Liver (tissue), 2 donors: ENCODE results near the gene APOL2.
"Not testable (repeated sequence)": the region's sequence is repeated elsewhere in the genome, so short reads cannot be mapped to it uniquely, and the experiment has no call there.

ENCODE experiments used
- SP1 ChIP-seq: IDR thresholded peaks from 2 replicates; pipeline ENCODE4 v1.6.1; 2018; ENCODE audit warnings: antibody characterized with exemption, mild to moderate bottlenecking
- YY1 ChIP-seq: IDR thresholded peaks from 2 replicates; pipeline ENCODE4 v1.6.1; 2016; ENCODE audit warnings: antibody characterized with exemption, mild to moderate bottlenecking
- TF ChIP-seq, protein P1 (sequence below): IDR thresholded peaks from 2 replicates; pipeline ENCODE4 v1.6.1; 2016; ENCODE audit warnings: antibody characterized with exemption
- donor health status: healthy.

DNA sequence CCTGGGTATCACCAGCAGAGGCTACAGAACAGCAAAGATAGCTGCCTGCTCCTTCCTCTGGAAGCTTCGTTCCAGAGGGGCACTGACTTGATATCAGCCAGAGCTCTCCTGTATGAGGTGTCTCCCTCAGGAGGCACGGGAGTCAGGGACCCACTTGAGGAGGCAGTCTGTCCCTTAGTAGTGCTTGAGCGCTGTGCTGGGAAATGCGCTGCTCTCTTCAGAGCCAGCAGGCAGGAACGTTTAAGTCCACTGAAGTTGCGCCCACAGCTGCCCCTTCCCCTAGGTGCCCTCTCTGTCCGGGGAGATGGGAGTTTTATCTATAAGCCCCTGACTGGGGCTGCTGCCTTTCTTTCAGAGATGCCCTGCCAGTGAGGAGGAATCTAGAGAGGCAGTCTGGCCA is 31.9 kb upstream of the APOL2 start:
- TF ChIP-seq, protein P1, sequence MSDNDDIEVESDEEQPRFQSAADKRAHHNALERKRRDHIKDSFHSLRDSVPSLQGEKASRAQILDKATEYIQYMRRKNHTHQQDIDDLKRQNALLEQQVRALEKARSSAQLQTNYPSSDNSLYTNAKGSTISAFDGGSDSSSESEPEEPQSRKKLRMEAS = not testable (repeated sequence)
- TF ChIP-seq YY1, SP1: not testable (repeated sequence)
